PFSK-1 (cell line): ENCODE data around the gene TMX4.

Source experiments
- FOXP2 ChIP-seq: optimal IDR thresholded peaks from 2 replicates; pipeline ENCODE3; 2011; ENCODE audit warnings: borderline replicate concordance, control low read depth, inconsistent platforms; ENCODE audit not compliant: insufficient read depth; ENCODE audit errors: extremely low read length, extremely low read depth
- POLR2AphosphoS5 ChIP-seq: IDR thresholded peaks from 2 replicates; pipeline ENCODE4 v1.6.1; 2012; ENCODE audit warnings: low read depth, mild to moderate bottlenecking, control low read depth, low read length, moderate library complexity
- REST ChIP-seq, 2 experiments: IDR thresholded peaks; 2 replicates each; pipeline versions ENCODE4 v1.6.1 to v1.8.0; 2011 to 2012; ENCODE audit warnings: low read depth in 2 of 2, low read length in 2 of 2, control low read depth in 1 of 2, inconsistent platforms in 1 of 2, mild to moderate bottlenecking in 1 of 2, moderate library complexity in 1 of 2; ENCODE audit not compliant: insufficient read depth in 1 of 2
- SIN3A ChIP-seq: IDR thresholded peaks from 2 replicates; pipeline ENCODE4 v1.6.1; 2012; ENCODE audit warnings: mild to moderate bottlenecking, low read length, moderate library complexity, borderline replicate concordance; ENCODE audit not compliant: insufficient read depth
- TAF1 ChIP-seq: IDR thresholded peaks from 2 replicates; pipeline ENCODE4 v1.6.1; 2012; ENCODE audit warnings: low read length, control low read depth, borderline replicate concordance; ENCODE audit not compliant: insufficient read depth

The TMX4 gene

GRCh38 chr20:8033151-8033841, 13.7 kb upstream of the TMX4 start:
- TF ChIP-seq POLR2AphosphoS5 (no peak), FOXP2 (no peak), TAF1 (no peak), SIN3A (no peak)

- TF ChIP-seq POLR2AphosphoS5 (no peak), SIN3A (no peak), REST (IDR thresholded peaks at IDR 0.05; ENCODE audit: insufficient read depth in 1 of 2, low read depth in 2 of 2, low read length in 2 of 2) (no peak), TAF1 (no peak), FOXP2 (no peak)
Observed at GRCh38 chr20:8032499-8032898, 12.9 kb upstream of the TMX4 start.

- TF ChIP-seq POLR2AphosphoS5 (no peak), SIN3A (no peak), TAF1 (no peak), FOXP2 (no peak), REST (IDR thresholded peaks at IDR 0.05; ENCODE audit: insufficient read depth in 1 of 2, low read depth in 2 of 2, low read length in 2 of 2) (no peak)
Observed at GRCh38 chr20:8021541-8022269, 2.1 kb upstream of the TMX4 start.

GRCh38 chr20:8020314-8021079, 936 bp upstream of the TMX4 start:
- no peak for TF ChIP-seq POLR2AphosphoS5
- no peak for TF ChIP-seq SIN3A
- TF ChIP-seq TAF1: no peak
- TF ChIP-seq REST (IDR thresholded peaks at IDR 0.05; ENCODE audit: insufficient read depth in 1 of 2, low read depth in 2 of 2, low read length in 2 of 2): no peak
- no peak for TF ChIP-seq FOXP2

- TF ChIP-seq POLR2AphosphoS5 (no peak), TAF1 (no peak), REST (IDR thresholded peaks at IDR 0.05; ENCODE audit: insufficient read depth in 1 of 2, low read depth in 2 of 2, low read length in 2 of 2) (no peak), FOXP2 (no peak), SIN3A (no peak)
Observed at GRCh38 chr20:8019998-8020247, 362 bp upstream of the TMX4 start.
